HepG2 (cell line): ENCODE data around the gene CDC42EP1. TPM values are rescaled to one million over a fixed set of nuclear protein-coding genes. Genes with fewer than 3 reads are reported as not detected.
A peak's percentile ranks its signal among the peaks of the same experiment; 100 is the strongest.

Source experiments
- ARID5B ChIP-seq: IDR thresholded peaks from 2 replicates; pipeline ENCODE4 v1.4.0; 2020; ENCODE audit warnings: mild to moderate bottlenecking, missing genetic modification reagents
- BCL6 ChIP-seq: IDR thresholded peaks from 2 replicates; pipeline ENCODE4 v1.6.1; 2016; ENCODE audit warnings: missing genetic modification reagents, missing compliant biosample characterization
- CREM ChIP-seq, 2 experiments: sonication (generic) in 1 of 2; formaldehyde crosslinking in 1 of 2; IDR thresholded peaks; 2 replicates each; pipeline versions ENCODE4 v1.4.0 to v1.6.1; 2016 to 2020; ENCODE audit warnings: antibody characterized with exemption in 1 of 2, mild to moderate bottlenecking in 1 of 2, missing genetic modification reagents in 1 of 2
- HOMEZ ChIP-seq: IDR thresholded peaks from 2 replicates; pipeline ENCODE4 v1.6.1; 2016; ENCODE audit warnings: low read depth
- IRF1 ChIP-seq: sonication (generic); formaldehyde crosslinking; IDR thresholded peaks from 2 replicates; pipeline ENCODE4 v1.4.0; 2020; ENCODE audit warnings: low read depth, mild to moderate bottlenecking, missing genetic modification reagents
- IRF2 ChIP-seq: IDR thresholded peaks from 2 replicates; pipeline ENCODE4 v1.6.1; 2018; ENCODE audit warnings: missing genetic modification reagents, missing compliant biosample characterization
- LBX2 ChIP-seq: sonication (generic); formaldehyde crosslinking; IDR thresholded peaks from 2 replicates; pipeline ENCODE4 v1.5.0; 2020; ENCODE audit warnings: missing genetic modification reagents, mild to moderate bottlenecking, borderline replicate concordance
- MYC ChIP-seq: sonication (generic); formaldehyde crosslinking; IDR thresholded peaks from 2 replicates; pipeline ENCODE4 v1.9.0; 2021; ENCODE audit warnings: missing genetic modification reagents, borderline replicate concordance
- NBN ChIP-seq: fragments of 450-650 bp; conservative IDR thresholded peaks from 2 replicates; pipeline ENCODE4 v1.6.1; 2017
- NR0B2 ChIP-seq: sonication (generic); formaldehyde crosslinking; IDR thresholded peaks from 2 replicates; pipeline ENCODE4 v1.4.0; 2020; ENCODE audit warnings: mild to moderate bottlenecking, missing genetic modification reagents
- NR1H2 ChIP-seq: sonication (generic); formaldehyde crosslinking; IDR thresholded peaks from 2 replicates; pipeline ENCODE4 v1.8.1; 2022; ENCODE audit warnings: low read depth, missing genetic modification reagents, borderline replicate concordance
- ZBTB21 ChIP-seq: sonication (generic); formaldehyde crosslinking; IDR thresholded peaks from 2 replicates; pipeline ENCODE4 v1.4.0; 2020; ENCODE audit warnings: missing genetic modification reagents
- ZBTB26 ChIP-seq: IDR thresholded peaks from 2 replicates; pipeline ENCODE4 v1.6.1; 2016; ENCODE audit warnings: missing compliant biosample characterization, missing genetic modification reagents, borderline replicate concordance
- ZFP1 ChIP-seq: IDR thresholded peaks from 2 replicates; pipeline ENCODE4 v1.6.1; 2016
- ZFP41 ChIP-seq: sonication (generic); formaldehyde crosslinking; IDR thresholded peaks from 2 replicates; pipeline ENCODE4 v1.4.0; 2020; ENCODE audit warnings: mild to moderate bottlenecking, missing genetic modification reagents, borderline replicate concordance
- ZMYM3 ChIP-seq: sonication (generic); formaldehyde crosslinking; IDR thresholded peaks from 2 replicates; pipeline ENCODE4 v1.5.1; 2020; ENCODE audit warnings: mild to moderate bottlenecking, missing genetic modification reagents
- ZNF350 ChIP-seq: sonication (generic); formaldehyde crosslinking; IDR thresholded peaks from 2 replicates; pipeline ENCODE4 v1.4.0; 2020; ENCODE audit warnings: mild to moderate bottlenecking, low read depth, missing genetic modification reagents, borderline replicate concordance
- ZNF563 ChIP-seq: sonication (generic); formaldehyde crosslinking; IDR thresholded peaks from 2 replicates; pipeline ENCODE4 v1.8.0; 2022; ENCODE audit warnings: mild to moderate bottlenecking, moderate library complexity, missing genetic modification reagents
- ZSCAN31 ChIP-seq: sonication (generic); formaldehyde crosslinking; IDR thresholded peaks from 2 replicates; pipeline ENCODE4 v1.5.0; 2020; ENCODE audit warnings: low read depth, mild to moderate bottlenecking, missing genetic modification reagents
- ZZZ3 ChIP-seq: sonication (generic); formaldehyde crosslinking; IDR thresholded peaks from 2 replicates; pipeline ENCODE4 v1.4.0; 2020; ENCODE audit warnings: missing genetic modification reagents, mild to moderate bottlenecking, borderline replicate concordance
- polyA plus RNA-seq, 8 experiments: library from polyadenylated mRNA; depleted of rRNA in 3 of 8; stranded (reverse) in 7 of 8; unstranded in 1 of 8; fragments of >200 nt; fragmentation: Illumina TruSeq in 4 of 8; extraction: Trizol in 4 of 8; gene quantifications; 2 replicates each; pipeline versions ENCODE4 v1.2.1 to v1.2.3, GENCODE V29; 2011 to 2016; ENCODE audit warnings: low read depth in 4 of 8, missing spikeins in 1 of 8, mixed read lengths in 1 of 8; ENCODE audit not compliant: insufficient read depth in 1 of 8
- total RNA-seq, 5 experiments: library from RNA; depleted of rRNA; stranded (reverse); fragments of >200 nt; fragmentation: Illumina TruSeq; extraction: Trizol; gene quantifications; 2 replicates each; pipeline ENCODE4 v1.2.3, GENCODE V29; 2016; ENCODE audit warnings: low read depth in 1 of 5

Gene CDC42EP1
- total and polyA plus RNA-seq, 2 of the 13 experiments (the other 11 are each of a cell fraction or from before 2014, with no cell fraction given) = 17.1 to 29.5 TPM

GRCh38 chr22:37607010-37607934 lies 47.0 kb downstream of the CDC42EP1 start (continued):
- TF ChIP-seq IRF2 (CRISPR knock-in tag) (peak; percentile 59; the same call in 1 of the 2 replicates), LBX2 (CRISPR knock-in tag) (no peak), ZBTB26 (CRISPR knock-in tag) (no peak), HOMEZ (CRISPR knock-in tag) (0 out of 2 replicates have a peak, but pooled peaks have one; percentile 17), ZBTB21 (CRISPR knock-in tag) (peak; percentile 75; the same call in 1 of the 2 replicates), ZFP1 (CRISPR knock-in tag) (no peak), IRF1 (CRISPR knock-in tag) (no peak), ZNF350 (peak; percentile 63; the same call in 1 of the 2 replicates), ZNF563 (CRISPR knock-in tag) (no peak), ARID5B (CRISPR knock-in tag) (0 out of 2 replicates have a peak, but pooled peaks have one; percentile 22), NBN (no peak), ZSCAN31 (0 out of 2 replicates have a peak, but pooled peaks have one; percentile 46), NR0B2 (CRISPR knock-in tag) (no peak), NR1H2 (CRISPR knock-in tag) (no peak), BCL6 (no peak), ZZZ3 (CRISPR knock-in tag) (no peak), ZFP41 (no peak), MYC (CRISPR knock-in tag) (peak; percentile 60; the same call in 1 of the 2 replicates), CREM (IDR thresholded peaks at IDR 0.05) (peak; percentile 39; the same call in 1 of the 2 replicates), CREM (CRISPR knock-in tag; IDR thresholded peaks at IDR 0.05) (no peak), ZMYM3 (peak; percentile 34; the same call in 1 of the 2 replicates)
